IPS-NIHi7 (cell line): ENCODE measurements around the gene RAG2.

Source experiments
- DNase-seq: peaks from one replicate; pipeline ENCODE4 v3.0.0; 2012; ENCODE audit warnings: mixed read lengths; ENCODE audit errors: extremely low spot score

The RAG2 gene

GRCh38 chr11:36598051-36598450 is at the start of gene RAG2:
Gene RAG2 (minus strand): TSS chr11:36598236. CDS start chr11:36594168, 4,068 bp downstream.
- no peak for DNase-seq

GRCh38 chr11:36638556-36638955 is 40.5 kb upstream of the RAG2 start:
- DNase-seq, result no peak

- DNase-seq, result no peak
Measured at GRCh38 chr11:36635066-36635862, 37.2 kb upstream of the RAG2 start.

GRCh38 chr11:36631774-36632173 is 33.7 kb upstream of the RAG2 start:
- DNase-seq, result no peak

GRCh38 chr11:36628765-36629244 is 30.8 kb upstream of the RAG2 start:
- DNase-seq, result no peak

- no peak for DNase-seq
Measured at GRCh38 chr11:36628141-36628540, 30.1 kb upstream of the RAG2 start.

- DNase-seq, result no peak
Measured at GRCh38 chr11:36627471-36627870, 29.4 kb upstream of the RAG2 start.

- DNase-seq, result no peak
Measured at GRCh38 chr11:36627006-36627405, 29.0 kb upstream of the RAG2 start.

- no peak for DNase-seq
Measured at GRCh38 chr11:36623494-36623893, 25.5 kb upstream of the RAG2 start.

GRCh38 chr11:36622431-36623136 is 24.5 kb upstream of the RAG2 start:
- no peak for DNase-seq

GRCh38 chr11:36620246-36620645 is 22.2 kb upstream of the RAG2 start:
- no peak for DNase-seq

- DNase-seq, result no peak
Measured at GRCh38 chr11:36619502-36619901, 21.5 kb upstream of the RAG2 start.

- no peak for DNase-seq
Measured at GRCh38 chr11:36618363-36619047, 20.5 kb upstream of the RAG2 start.

GRCh38 chr11:36617543-36618362 is 19.7 kb upstream of the RAG2 start:
- DNase-seq, result no peak

GRCh38 chr11:36615826-36616225 is 17.8 kb upstream of the RAG2 start:
- no peak for DNase-seq

- DNase-seq, result no peak
Measured at GRCh38 chr11:36609383-36609782, 11.3 kb upstream of the RAG2 start.

- DNase-seq, result no peak
Measured at GRCh38 chr11:36608491-36609199, 10.6 kb upstream of the RAG2 start.

- no peak for DNase-seq
Measured at GRCh38 chr11:36605221-36606216, 7.5 kb upstream of the RAG2 start.

GRCh38 chr11:36602135-36602534 is 4.1 kb upstream of the RAG2 start:
- no peak for DNase-seq

GRCh38 chr11:36601155-36601554 is 3.1 kb upstream of the RAG2 start:
- no peak for DNase-seq
